GM12878 (cell line): ENCODE measurements around the gene ZBTB6. TPM values are rescaled to one million over a fixed set of nuclear protein-coding genes. Genes with fewer than 3 reads are reported as not detected.

ENCODE experiments used
- BACH1 ChIP-seq: fragments of 450-650 bp; IDR thresholded peaks from 2 replicates; pipeline ENCODE4 v1.6.1; 2017; ENCODE audit warnings: mild to moderate bottlenecking, borderline replicate concordance
- CBFB ChIP-seq: IDR thresholded peaks from 2 replicates; pipeline ENCODE4 v1.6.1; 2016; ENCODE audit warnings: antibody characterized with exemption, low read depth
- CBX3 ChIP-seq: fragments of 200-600 bp; sonication (generic); IDR thresholded peaks from 2 replicates; pipeline ENCODE4 v1.6.1; 2016; ENCODE audit warnings: low read depth, borderline replicate concordance
- CBX5 ChIP-seq: sonication (generic); IDR thresholded peaks from 2 replicates; pipeline ENCODE4 v1.6.1; 2016; ENCODE audit warnings: low read depth, moderate library complexity, mild to moderate bottlenecking, inconsistent platforms
- CEBPB ChIP-seq, 2 experiments: fragments of 150-350 bp in 1 of 2; IDR thresholded peaks; 2 replicates each; pipeline ENCODE4 v1.6.1; 2012 to 2014; ENCODE audit warnings: low read depth in 2 of 2, low read length in 2 of 2, borderline replicate concordance in 1 of 2, inconsistent platforms in 1 of 2
- CHD2 ChIP-seq: IDR thresholded peaks from 2 replicates; pipeline ENCODE4 v1.6.1; 2011; ENCODE audit warnings: low read depth, low read length, improper control_type of control experiment, borderline replicate concordance
- CUX1 ChIP-seq: IDR thresholded peaks from 2 replicates; pipeline ENCODE4 v1.6.1; 2012; ENCODE audit warnings: improper control_type of control experiment, low read depth, low read length; ENCODE audit not compliant: insufficient replicate concordance
- DPF2 ChIP-seq: fragments of 450-650 bp; IDR thresholded peaks from 2 replicates; pipeline ENCODE4 v1.6.1; 2017; ENCODE audit warnings: mild to moderate bottlenecking
- EED ChIP-seq: sonication (generic); IDR thresholded peaks from 2 replicates; pipeline ENCODE4 v1.6.1; 2016; ENCODE audit warnings: antibody characterized with exemption, low read depth
- EP300 ChIP-seq, 2 experiments: fragments of 150-350 bp in 1 of 2; IDR thresholded peaks; 2 replicates each; pipeline ENCODE4 v1.6.1; 2011 to 2012; ENCODE audit warnings: low read depth in 2 of 2, low read length in 2 of 2, borderline replicate concordance in 1 of 2, improper control_type of control experiment in 1 of 2, inconsistent platforms in 1 of 2; ENCODE audit not compliant: control insufficient read depth in 1 of 2
- EZH2 ChIP-seq: IDR thresholded peaks from 2 replicates; pipeline ENCODE4 v1.6.1; 2012; ENCODE audit warnings: low read depth, mild to moderate bottlenecking, control low read depth, inconsistent platforms, low read length, borderline replicate concordance; ENCODE audit not compliant: control insufficient read depth
- HDAC2 ChIP-seq: fragments of 200-600 bp; sonication (generic); IDR thresholded peaks from 2 replicates; pipeline ENCODE4 v1.6.1; 2017
- PKNOX1 ChIP-seq: fragments of 450-650 bp; IDR thresholded peaks from 2 replicates; pipeline ENCODE4 v1.6.1; 2016; ENCODE audit warnings: mild to moderate bottlenecking
- PML ChIP-seq: IDR thresholded peaks from 2 replicates; pipeline ENCODE4 v1.6.1; 2012; ENCODE audit warnings: low read length, inconsistent platforms
- RAD21 ChIP-seq: IDR thresholded peaks from 2 replicates; pipeline ENCODE4 v1.6.1; 2011; ENCODE audit warnings: mild to moderate bottlenecking, low read depth, low read length, moderate library complexity; ENCODE audit not compliant: insufficient read depth
- RFX5 ChIP-seq: IDR thresholded peaks from 2 replicates; pipeline ENCODE4 v1.6.1; 2011; ENCODE audit warnings: low read depth, low read length, improper control_type of control experiment
- SIN3A ChIP-seq: IDR thresholded peaks from 2 replicates; pipeline ENCODE4 v1.6.1; 2012; ENCODE audit warnings: low read depth, low read length, improper control_type of control experiment
- SP1 ChIP-seq: IDR thresholded peaks from one replicate; pipeline ENCODE4 v1.6.1; 2011; ENCODE audit warnings: low read depth, low read length
- ZNF24 ChIP-seq: fragments of 450-650 bp; IDR thresholded peaks from 2 replicates; pipeline ENCODE4 v1.6.1; 2017; ENCODE audit warnings: antibody characterized with exemption, mild to moderate bottlenecking
- ZNF687 ChIP-seq: fragments of 450-650 bp; IDR thresholded peaks from 2 replicates; pipeline ENCODE4 v1.6.1; 2017; ENCODE audit warnings: mild to moderate bottlenecking, moderate library complexity
- polyA plus RNA-seq, 11 experiments: library from polyadenylated mRNA; depleted of rRNA in 4 of 11; unstranded in 6 of 11; stranded (reverse) in 5 of 11; fragments of >200 nt; fragmentation: Nextera tagmentation in 4 of 11; fragmentation: Illumina TruSeq in 1 of 11; extraction: Ambion mirVana in 4 of 11; extraction: Trizol in 1 of 11; gene quantifications; 1 replicate in 1 of 11; 2 replicates in 10 of 11; pipeline versions ENCODE4 v1.2.1 to v1.2.3, GENCODE V29; 2011 to 2016; ENCODE audit warnings: inconsistent platforms in 2 of 11, missing spikeins in 2 of 11, low read depth in 1 of 11
- total RNA-seq, 4 experiments: library from RNA; depleted of rRNA in 3 of 4; stranded (reverse); fragments of >200 nt in 3 of 4; fragmentation: Illumina TruSeq in 1 of 4; extraction: Trizol in 1 of 4; gene quantifications; 2 replicates each; pipeline versions ENCODE4 v1.2.1 to v1.2.3, GENCODE V29; 2013 to 2021

ZBTB6 gene
- total and polyA plus RNA-seq, 10 of the 15 experiments (the other 5 are each of a cell fraction or from before 2014, with no cell fraction given): 1.7 to 11.5 (median 7.0) TPM

GRCh38 chr9:122940749-122941581 lies 27.8 kb upstream of the ZBTB6 start, which contains the start of gene RABGAP1 (continued):
- TF ChIP-seq ZNF687 (peak; percentile 29; the same call in 1 of the 2 replicates), RAD21 (no peak), HDAC2 (no peak), DPF2 (no peak), CBX5 (peak; percentile 86; the same call in 1 of the 2 replicates), PKNOX1 (peak; percentile 50; the same call in 1 of the 2 replicates), SIN3A (peak; percentile 50; the same call in 1 of the 2 replicates), SP1 (peak; percentile 87), CEBPB (IDR thresholded peaks at IDR 0.05; ENCODE audit: borderline replicate concordance in 1 of 2, low read depth in 2 of 2, low read length in 2 of 2) (no peak), CBFB (no peak), CUX1 (no peak), RFX5 (no peak), CHD2 (peak; percentile 61; the same call in 1 of the 2 replicates), EED (no peak), CBX3 (no peak), EP300 (IDR thresholded peaks at IDR 0.05; ENCODE audit: borderline replicate concordance in 1 of 2, control insufficient read depth in 1 of 2, low read depth in 2 of 2, low read length in 2 of 2) (no peak), BACH1 (peak; percentile 66; the same call in 1 of the 2 replicates), EZH2 (no peak), PML (peak; percentile 92; the same call in 1 of the 2 replicates), ZNF24 (no peak)
